GM21529 (cell line): ENCODE results near the gene TULP4.

Experiments
- ATAC-seq: cut with Tn5 transposase; IDR thresholded peaks from one replicate; pipeline ENCODE4 v1.9.1; 2021; ENCODE audit not compliant: unreplicated experiment

The TULP4 gene

GRCh38 chr6:158414851-158415262 is 102.6 kb downstream of the TULP4 start:
- no peak for ATAC-seq

GRCh38 chr6:158415666-158416065 is 103.4 kb downstream of the TULP4 start:
- no peak for ATAC-seq

- no peak for ATAC-seq
Measured at GRCh38 chr6:158416883-158417759, 104.9 kb downstream of the TULP4 start.

DNA sequence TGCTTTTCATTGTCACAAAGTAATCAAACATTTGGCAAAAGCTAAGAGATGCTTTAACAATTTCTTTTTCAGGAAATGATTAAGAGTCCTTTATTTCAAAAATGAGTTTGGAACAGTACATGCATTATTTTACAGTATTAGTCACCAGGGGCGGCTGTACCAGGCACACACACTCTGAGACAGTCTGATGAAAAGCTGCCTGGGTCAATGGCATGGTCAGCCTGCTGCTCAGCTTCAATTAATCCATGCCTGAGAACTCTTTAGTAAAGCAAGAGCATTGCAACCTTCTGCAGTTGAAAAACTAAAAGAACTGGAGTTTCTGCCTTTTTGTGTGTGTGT is 105.5 kb downstream of the TULP4 start:
- no peak for ATAC-seq

DNA sequence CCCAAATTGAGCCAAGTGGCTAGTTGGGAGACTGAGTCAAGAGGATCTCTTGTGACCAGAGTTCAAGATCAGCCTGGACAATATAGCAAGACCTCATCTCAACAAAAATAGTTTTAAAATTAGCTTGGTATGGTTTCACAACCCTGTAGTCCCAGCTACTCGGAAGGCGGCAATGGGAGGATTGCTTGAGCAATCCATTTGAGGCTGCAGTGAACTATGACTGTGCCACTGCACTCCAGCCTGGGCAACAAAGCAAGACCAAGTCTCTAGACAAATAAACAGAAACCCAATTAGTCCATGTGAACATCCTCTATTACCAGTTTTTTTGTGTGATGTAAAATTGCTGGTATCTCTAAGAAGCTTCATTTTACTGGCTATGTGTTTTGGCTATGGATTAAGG is 106.2 kb downstream of the TULP4 start:
- no peak for ATAC-seq

GRCh38 chr6:158419339-158419909 is 107.2 kb downstream of the TULP4 start:
- ATAC-seq = no peak

DNA sequence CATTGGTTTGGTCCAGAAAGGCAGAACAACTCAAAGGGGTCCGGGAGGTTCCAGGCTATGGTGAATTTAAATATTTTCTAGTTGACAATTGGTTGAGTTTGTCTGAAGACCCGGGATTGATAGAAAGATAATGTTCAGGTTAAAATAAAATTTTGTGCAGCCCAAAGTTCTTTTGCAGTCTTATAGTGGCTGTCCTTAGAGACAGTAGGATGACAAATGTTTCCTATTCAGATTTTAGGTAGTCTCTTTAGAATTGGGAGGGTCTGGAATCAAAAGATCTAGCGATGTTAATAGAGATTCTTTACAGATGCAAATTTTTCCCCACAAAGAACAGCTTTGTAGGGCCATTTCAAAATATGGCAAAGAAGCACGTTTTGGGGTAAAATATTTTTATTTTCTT is 109.1 kb downstream of the TULP4 start:
- no peak for ATAC-seq

DNA sequence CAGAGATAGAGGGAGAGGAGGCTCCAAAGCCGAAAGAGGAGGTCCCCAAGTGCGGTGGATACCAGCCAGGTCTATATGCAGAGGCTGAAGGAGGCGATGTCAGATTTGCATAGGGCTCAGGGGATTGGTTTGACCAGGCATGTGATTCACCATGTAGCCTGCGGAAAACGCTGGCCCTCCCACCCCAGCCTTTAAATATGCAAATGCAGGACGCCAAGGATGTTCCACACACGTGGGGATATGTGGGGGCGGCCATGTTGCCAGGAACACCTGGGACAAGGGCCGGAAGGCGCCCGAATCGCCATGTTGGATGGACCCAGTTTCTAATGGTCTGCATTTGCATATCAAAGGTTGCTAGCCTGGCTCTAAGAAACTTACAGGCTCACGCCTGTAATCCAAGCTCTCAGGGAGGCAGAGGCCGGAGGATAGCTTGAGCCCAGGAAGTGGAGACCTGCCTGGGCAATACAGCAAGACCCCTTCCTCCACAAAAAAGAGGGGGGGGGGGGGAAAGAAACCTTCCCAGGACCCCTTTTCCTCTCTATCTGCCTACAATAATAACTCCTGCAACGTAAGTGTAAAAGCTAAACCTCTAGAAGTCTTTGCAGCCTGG is 110.5 kb downstream of the TULP4 start:
- no peak for ATAC-seq

- ATAC-seq = no peak
Measured at GRCh38 chr6:158431036-158431435, 118.8 kb downstream of the TULP4 start.

GRCh38 chr6:158431560-158431959 is 119.3 kb downstream of the TULP4 start:
- ATAC-seq = no peak

GRCh38 chr6:158437571-158437970 is 125.3 kb downstream of the TULP4 start:
- ATAC-seq = no peak

- no peak for ATAC-seq
Measured at GRCh38 chr6:158438226-158438625, 126.0 kb downstream of the TULP4 start.

GRCh38 chr6:158439255-158439654 is 127.0 kb downstream of the TULP4 start:
- peak; percentile 97 for ATAC-seq

GRCh38 chr6:158441716-158442215 is 129.5 kb downstream of the TULP4 start:
- ATAC-seq = no peak

DNA sequence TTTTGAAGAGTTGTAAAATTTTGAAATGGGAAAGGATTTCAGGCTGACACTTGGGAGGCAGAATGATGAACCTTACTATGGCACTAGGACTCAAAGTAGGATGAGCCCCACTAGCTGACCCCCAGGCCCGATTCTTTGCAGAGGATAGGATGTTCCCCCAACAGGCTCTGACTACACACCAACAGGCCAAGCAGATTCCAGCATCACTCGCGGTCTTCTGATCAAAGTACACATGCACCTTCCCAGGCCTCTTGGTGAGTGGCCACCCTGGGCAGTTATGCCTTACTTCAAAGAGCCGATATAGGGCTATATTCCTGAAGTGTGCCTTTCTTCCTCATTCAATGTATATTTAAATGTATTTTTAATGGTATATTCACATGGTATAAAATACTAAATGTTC is 130.0 kb downstream of the TULP4 start:
- ATAC-seq = no peak

DNA sequence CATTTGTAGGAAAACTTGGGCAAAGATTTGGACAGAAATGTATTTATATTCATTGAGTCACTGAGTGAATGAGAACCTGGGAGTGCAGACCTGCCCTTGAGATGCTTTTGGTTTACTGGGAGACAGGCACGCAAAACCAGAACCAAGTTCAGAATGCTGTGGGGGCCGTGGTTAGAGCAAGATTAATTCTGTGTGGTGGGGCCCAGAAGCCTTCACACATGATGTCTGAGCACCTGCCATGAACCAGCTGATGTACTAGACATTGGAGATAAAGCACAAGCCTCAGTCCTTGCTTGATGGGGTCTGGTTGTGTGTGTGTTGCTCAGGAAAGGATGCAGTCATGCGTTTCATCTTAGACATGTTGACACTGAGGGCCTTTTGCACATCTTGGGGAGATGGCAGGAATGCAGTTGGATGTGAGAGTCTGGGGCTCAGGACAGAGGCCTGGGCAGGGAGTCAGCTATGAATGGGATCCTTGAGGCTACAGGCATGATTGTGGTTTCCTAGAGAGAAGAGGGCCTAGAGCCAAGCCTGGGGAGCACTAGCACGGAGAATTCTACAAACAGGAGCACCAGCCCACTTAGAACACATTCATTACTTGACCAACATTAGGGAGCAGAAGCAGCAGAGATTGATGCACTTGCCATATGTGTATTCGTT is 133.3 kb downstream of the TULP4 start:
- ATAC-seq = no peak

DNA sequence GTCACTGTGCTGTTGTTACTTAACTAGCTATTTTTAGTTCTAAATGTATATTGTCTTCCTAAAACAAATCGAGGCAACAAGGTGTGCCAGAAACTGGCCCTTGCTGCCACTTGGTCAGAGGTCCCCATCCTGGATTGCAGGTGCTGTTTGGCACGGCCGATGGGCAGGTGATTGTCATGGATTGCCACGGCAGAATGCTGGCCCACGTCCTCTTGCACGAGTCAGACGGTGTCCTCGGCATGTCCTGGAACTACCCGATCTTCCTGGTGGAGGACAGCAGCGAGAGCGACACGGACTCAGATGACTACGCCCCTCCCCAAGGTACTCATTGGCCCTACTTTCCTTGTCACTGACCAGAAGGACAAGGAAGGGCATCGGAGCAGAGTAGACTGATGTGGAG is 136.6 kb downstream of the TULP4 start:
- ATAC-seq = no peak

DNA sequence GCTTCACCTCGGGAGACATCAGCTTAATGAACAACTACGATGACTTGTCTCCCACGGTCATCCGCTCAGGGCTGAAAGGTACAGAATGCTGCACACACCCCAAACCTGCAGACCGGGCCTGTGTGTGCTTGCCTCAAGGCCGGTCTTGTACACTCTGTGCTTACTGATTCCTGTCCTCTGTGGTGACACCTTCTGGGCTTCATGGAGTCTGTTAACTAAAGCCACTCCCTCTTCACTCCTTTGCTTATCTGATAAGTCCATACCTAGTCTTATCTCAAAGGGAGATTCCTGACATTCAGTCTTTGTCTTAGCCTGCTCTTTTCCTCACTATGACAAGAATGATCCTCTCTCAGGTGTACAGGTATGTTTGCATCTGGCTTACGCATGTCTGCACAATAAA is 139.9 kb downstream of the TULP4 start:
- no peak for ATAC-seq

DNA sequence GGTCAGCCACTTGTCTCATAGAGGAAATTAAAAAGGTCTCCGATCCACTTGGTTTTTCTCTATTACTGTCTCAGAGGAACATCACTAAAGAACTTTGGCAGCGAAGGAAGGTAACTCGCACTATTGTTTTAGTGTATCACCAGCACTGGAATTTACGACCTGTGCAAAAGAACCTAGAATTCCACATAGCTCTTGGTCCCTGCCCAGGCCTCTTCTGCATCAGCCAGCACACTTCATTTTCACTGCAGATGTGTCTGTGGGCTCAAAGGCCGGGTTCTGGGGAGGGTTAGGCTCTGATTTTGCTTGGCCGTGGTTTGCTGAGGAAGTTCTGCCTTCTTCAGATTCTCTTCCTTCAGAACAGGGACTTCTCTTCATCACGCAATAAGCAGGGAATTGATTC is 144.9 kb downstream of the TULP4 start:
- ATAC-seq = no peak

- no peak for ATAC-seq
Measured at GRCh38 chr6:158457616-158458278, 145.5 kb downstream of the TULP4 start.

DNA sequence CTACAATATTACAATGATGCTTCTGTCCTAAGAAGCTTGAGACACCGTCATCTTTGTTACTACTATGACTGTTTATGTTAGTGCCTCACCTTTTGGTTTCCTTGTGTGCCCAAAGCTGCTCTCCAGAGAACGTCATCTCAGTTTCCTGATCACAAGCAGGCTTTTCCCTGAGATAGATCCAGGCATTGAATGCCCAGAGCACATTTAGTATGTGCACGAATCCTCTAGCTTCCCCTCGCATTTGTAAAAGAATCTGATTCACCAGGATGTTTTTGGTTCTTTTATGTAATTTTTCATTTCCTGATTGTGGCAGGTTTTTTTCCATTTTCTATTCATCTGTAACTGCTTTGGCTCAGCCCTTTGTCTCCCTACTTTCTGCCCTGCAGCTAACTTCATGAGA is 147.5 kb downstream of the TULP4 start:
- ATAC-seq = no peak
